ENCODE data around the gene TCTN1.

GRCh38 chr12:110689281-110690126 lies 75.6 kb downstream of the TCTN1 start:
- TF ChIP-seq, protein P1, sequence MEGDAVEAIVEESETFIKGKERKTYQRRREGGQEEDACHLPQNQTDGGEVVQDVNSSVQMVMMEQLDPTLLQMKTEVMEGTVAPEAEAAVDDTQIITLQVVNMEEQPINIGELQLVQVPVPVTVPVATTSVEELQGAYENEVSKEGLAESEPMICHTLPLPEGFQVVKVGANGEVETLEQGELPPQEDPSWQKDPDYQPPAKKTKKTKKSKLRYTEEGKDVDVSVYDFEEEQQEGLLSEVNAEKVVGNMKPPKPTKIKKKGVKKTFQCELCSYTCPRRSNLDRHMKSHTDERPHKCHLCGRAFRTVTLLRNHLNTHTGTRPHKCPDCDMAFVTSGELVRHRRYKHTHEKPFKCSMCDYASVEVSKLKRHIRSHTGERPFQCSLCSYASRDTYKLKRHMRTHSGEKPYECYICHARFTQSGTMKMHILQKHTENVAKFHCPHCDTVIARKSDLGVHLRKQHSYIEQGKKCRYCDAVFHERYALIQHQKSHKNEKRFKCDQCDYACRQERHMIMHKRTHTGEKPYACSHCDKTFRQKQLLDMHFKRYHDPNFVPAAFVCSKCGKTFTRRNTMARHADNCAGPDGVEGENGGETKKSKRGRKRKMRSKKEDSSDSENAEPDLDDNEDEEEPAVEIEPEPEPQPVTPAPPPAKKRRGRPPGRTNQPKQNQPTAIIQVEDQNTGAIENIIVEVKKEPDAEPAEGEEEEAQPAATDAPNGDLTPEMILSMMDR (IDR thresholded peaks at IDR 0.05; ENCODE audit: low read length) = no peak
- TF ChIP-seq EZH2 (IDR thresholded peaks at IDR 0.05; ENCODE audit: borderline replicate concordance, low read length) = no peak
